ENCODE results near the gene SUSD1.

Gene SUSD1

GRCh38 chr9:112064871-112065270 lies 110.2 kb downstream of the SUSD1 start:
- DNase-seq, result no peak

- DNase-seq, result no peak
Measured at GRCh38 chr9:112063586-112063985, 111.5 kb downstream of the SUSD1 start.

GRCh38 chr9:112063151-112063550 lies 111.9 kb downstream of the SUSD1 start:
- no peak for DNase-seq

- no peak for DNase-seq
Measured at GRCh38 chr9:112061152-112061740, 113.9 kb downstream of the SUSD1 start.

- DNase-seq, result no peak
Measured at GRCh38 chr9:112059966-112060320, 115.2 kb downstream of the SUSD1 start.

GRCh38 chr9:112059145-112059965 lies 115.7 kb downstream of the SUSD1 start:
- no peak for DNase-seq

GRCh38 chr9:112056996-112057395 lies 118.1 kb downstream of the SUSD1 start:
- DNase-seq, result no peak

GRCh38 chr9:112054916-112055315 lies 120.2 kb downstream of the SUSD1 start:
- no peak for DNase-seq

- no peak for DNase-seq
Measured at GRCh38 chr9:112051812-112052211, 123.3 kb downstream of the SUSD1 start.

GRCh38 chr9:112050544-112051475 lies 124.3 kb downstream of the SUSD1 start:
- no peak for DNase-seq

GRCh38 chr9:112049811-112050516 lies 125.1 kb downstream of the SUSD1 start:
- no peak for DNase-seq

- no peak for DNase-seq
Measured at GRCh38 chr9:112048924-112049691, 126.0 kb downstream of the SUSD1 start.

GRCh38 chr9:112047538-112048066 lies 127.5 kb downstream of the SUSD1 start:
- DNase-seq, result no peak

- no peak for DNase-seq
Measured at GRCh38 chr9:112046181-112046580, 128.9 kb downstream of the SUSD1 start.

- DNase-seq, result no peak
Measured at GRCh38 chr9:112044881-112045280, 130.2 kb downstream of the SUSD1 start.

- no peak for DNase-seq
Measured at GRCh38 chr9:112044186-112044585, 130.9 kb downstream of the SUSD1 start.

- DNase-seq, result no peak
Measured at GRCh38 chr9:112043423-112043822, 131.7 kb downstream of the SUSD1 start.

- DNase-seq, result no peak
Measured at GRCh38 chr9:112042769-112043168, 132.3 kb downstream of the SUSD1 start.

GRCh38 chr9:112042244-112042638 lies 132.9 kb downstream of the SUSD1 start:
- DNase-seq, result no peak

- DNase-seq, result no peak
Measured at GRCh38 chr9:112041536-112042243, 133.4 kb downstream of the SUSD1 start.

- no peak for DNase-seq
Measured at GRCh38 chr9:112041199-112041535, 133.9 kb downstream of the SUSD1 start.

Data from activated naive CD4-positive, alpha-beta T cell treated with anti-CD3 and anti-CD28 coated beads, Interleukin-2, amount 50 U/mL, for 16 hours (primary cell).